Measurements from ENCODE around the gene ANKRD12. TPM values are rescaled to one million over a fixed set of nuclear protein-coding genes. Genes with fewer than 3 reads are reported as not detected.
A peak's percentile ranks its signal among the peaks of the same experiment; 100 is the strongest.

The ANKRD12 gene
- total and polyA plus RNA-seq, 10 of the 15 experiments (the other 5 are each of a cell fraction or from before 2014, with no cell fraction given), result 5.9 to 45.7 (median 20.2) TPM

GRCh38 chr18:9095297-9096006 is 41.1 kb upstream of the ANKRD12 start (continued):
- TF ChIP-seq RELB (IDR thresholded peaks at IDR 0.05; ENCODE audit: low read depth), result 0 out of 2 replicates have a peak, but pooled peaks have one; percentile 15
- TF ChIP-seq MEF2A (IDR thresholded peaks at IDR 0.05; ENCODE audit: insufficient read depth, low read depth, low read length), result 0 out of 2 replicates have a peak, but pooled peaks have one; percentile 14
- TF ChIP-seq KAT2A (conservative IDR thresholded peaks at IDR 0.05; ENCODE audit: control insufficient read depth, low read depth, low read length), result no peak
- TF ChIP-seq, protein P1, sequence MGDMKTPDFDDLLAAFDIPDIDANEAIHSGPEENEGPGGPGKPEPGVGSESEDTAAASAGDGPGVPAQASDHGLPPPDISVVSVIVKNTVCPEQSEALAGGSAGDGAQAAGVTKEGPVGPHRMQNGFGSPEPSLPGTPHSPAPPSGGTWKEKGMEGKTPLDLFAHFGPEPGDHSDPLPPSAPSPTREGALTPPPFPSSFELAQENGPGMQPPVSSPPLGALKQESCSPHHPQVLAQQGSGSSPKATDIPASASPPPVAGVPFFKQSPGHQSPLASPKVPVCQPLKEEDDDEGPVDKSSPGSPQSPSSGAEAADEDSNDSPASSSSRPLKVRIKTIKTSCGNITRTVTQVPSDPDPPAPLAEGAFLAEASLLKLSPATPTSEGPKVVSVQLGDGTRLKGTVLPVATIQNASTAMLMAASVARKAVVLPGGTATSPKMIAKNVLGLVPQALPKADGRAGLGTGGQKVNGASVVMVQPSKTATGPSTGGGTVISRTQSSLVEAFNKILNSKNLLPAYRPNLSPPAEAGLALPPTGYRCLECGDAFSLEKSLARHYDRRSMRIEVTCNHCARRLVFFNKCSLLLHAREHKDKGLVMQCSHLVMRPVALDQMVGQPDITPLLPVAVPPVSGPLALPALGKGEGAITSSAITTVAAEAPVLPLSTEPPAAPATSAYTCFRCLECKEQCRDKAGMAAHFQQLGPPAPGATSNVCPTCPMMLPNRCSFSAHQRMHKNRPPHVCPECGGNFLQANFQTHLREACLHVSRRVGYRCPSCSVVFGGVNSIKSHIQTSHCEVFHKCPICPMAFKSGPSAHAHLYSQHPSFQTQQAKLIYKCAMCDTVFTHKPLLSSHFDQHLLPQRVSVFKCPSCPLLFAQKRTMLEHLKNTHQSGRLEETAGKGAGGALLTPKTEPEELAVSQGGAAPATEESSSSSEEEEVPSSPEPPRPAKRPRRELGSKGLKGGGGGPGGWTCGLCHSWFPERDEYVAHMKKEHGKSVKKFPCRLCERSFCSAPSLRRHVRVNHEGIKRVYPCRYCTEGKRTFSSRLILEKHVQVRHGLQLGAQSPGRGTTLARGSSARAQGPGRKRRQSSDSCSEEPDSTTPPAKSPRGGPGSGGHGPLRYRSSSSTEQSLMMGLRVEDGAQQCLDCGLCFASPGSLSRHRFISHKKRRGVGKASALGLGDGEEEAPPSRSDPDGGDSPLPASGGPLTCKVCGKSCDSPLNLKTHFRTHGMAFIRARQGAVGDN (IDR thresholded peaks at IDR 0.05), result peak; percentile 95
- TF ChIP-seq YY1 (IDR thresholded peaks at IDR 0.05; ENCODE audit: low read depth, low read length), result peak; percentile 24; the same call in 1 of the 2 replicates
- peak; percentile 74; the same call in 1 of the 2 replicates for TF ChIP-seq EED (IDR thresholded peaks at IDR 0.05; ENCODE audit: low read depth)
- TF ChIP-seq ZBTB4 (CRISPR knock-in tag; IDR thresholded peaks at IDR 0.05), result no peak
- peak; percentile 37; the same call in 1 of the 2 replicates for TF ChIP-seq IKZF1 (conservative IDR thresholded peaks at IDR 0.05)
- peak in 1 of 2 experiments; percentile 84; a peak in 2 of 4 replicates for TF ChIP-seq ETV6 (conservative IDR thresholded peaks at IDR 0.05 in 1 of 2, IDR thresholded peaks at IDR 0.05 in 1 of 2; ENCODE audit: borderline replicate concordance in 1 of 2, low read depth in 1 of 2)
- TF ChIP-seq E4F1 (IDR thresholded peaks at IDR 0.05; ENCODE audit: borderline replicate concordance, partially characterized antibody), result peak; percentile 32
- TF ChIP-seq FOXM1 (IDR thresholded peaks at IDR 0.05; ENCODE audit: low read depth, low read length), result peak; percentile 85; the same call in 1 of the 2 replicates
- no peak for TF ChIP-seq SMC3 (IDR thresholded peaks at IDR 0.05; ENCODE audit: borderline replicate concordance, low read length)
- no peak for TF ChIP-seq RB1 (IDR thresholded peaks at IDR 0.05; ENCODE audit: borderline replicate concordance)
- no peak for TF ChIP-seq CHD4 (IDR thresholded peaks at IDR 0.05)
- TF ChIP-seq TBL1XR1 (IDR thresholded peaks at IDR 0.05; ENCODE audit: low read depth, low read length), result 0 out of 2 replicates have a peak, but pooled peaks have one; percentile 18
- TF ChIP-seq SIN3A (IDR thresholded peaks at IDR 0.05; ENCODE audit: low read depth, low read length), result no peak
- no peak for TF ChIP-seq ZSCAN29 (IDR thresholded peaks at IDR 0.05)

Data from GM12878 (cell line).